Neural crest cell (in vitro differentiated cells): Measurements from ENCODE around the gene MRPL36. TPM values are rescaled to one million over a fixed set of nuclear protein-coding genes. Genes with fewer than 3 reads are reported as not detected.

Source experiments
- DNase-seq: peaks from one replicate; pipeline ENCODE4 v3.0.0; 2021; ENCODE audit warnings: low read depth, mixed read lengths, low spot score
- H3K27ac Mint-ChIP-seq: one replicate; pipeline ENCODE4 v1.8.0; 2021; ENCODE audit warnings: mild to moderate bottlenecking, mixed read lengths; ENCODE audit not compliant: unreplicated experiment
- H3K27me3 Mint-ChIP-seq: 2 replicates; pipeline ENCODE4 v1.8.0; 2021; ENCODE audit warnings: low read depth, mild to moderate bottlenecking, mixed read lengths
- H3K36me3 Mint-ChIP-seq: 2 replicates; pipeline ENCODE4 v1.8.0; 2021; ENCODE audit warnings: low read depth, mild to moderate bottlenecking, mixed read lengths
- H3K4me1 Mint-ChIP-seq: 2 replicates; pipeline ENCODE4 v1.8.0; 2021; ENCODE audit warnings: mixed read lengths
- H3K4me3 Mint-ChIP-seq: one replicate; pipeline ENCODE4 v1.8.0; 2021; ENCODE audit warnings: mild to moderate bottlenecking, mixed read lengths
- H3K9me3 Mint-ChIP-seq: 2 replicates; pipeline ENCODE4 v1.8.0; 2021; ENCODE audit warnings: mixed read lengths
- total RNA-seq: library from RNA; stranded (reverse); gene quantifications from 2 replicates; pipeline ENCODE4 v1.2.1, GENCODE V29; 2021
- TF ChIP-seq, protein P1 (sequence below): fragments of 200-600 bp; sonication (generic); conservative IDR thresholded peaks from 2 replicates; pipeline ENCODE4 v1.5.0; 2021; ENCODE audit warnings: antibody characterized with exemption, mild to moderate bottlenecking

Gene MRPL36
- total RNA-seq, 1 donor from 2014 or later, result 50.8 TPM

DNA sequence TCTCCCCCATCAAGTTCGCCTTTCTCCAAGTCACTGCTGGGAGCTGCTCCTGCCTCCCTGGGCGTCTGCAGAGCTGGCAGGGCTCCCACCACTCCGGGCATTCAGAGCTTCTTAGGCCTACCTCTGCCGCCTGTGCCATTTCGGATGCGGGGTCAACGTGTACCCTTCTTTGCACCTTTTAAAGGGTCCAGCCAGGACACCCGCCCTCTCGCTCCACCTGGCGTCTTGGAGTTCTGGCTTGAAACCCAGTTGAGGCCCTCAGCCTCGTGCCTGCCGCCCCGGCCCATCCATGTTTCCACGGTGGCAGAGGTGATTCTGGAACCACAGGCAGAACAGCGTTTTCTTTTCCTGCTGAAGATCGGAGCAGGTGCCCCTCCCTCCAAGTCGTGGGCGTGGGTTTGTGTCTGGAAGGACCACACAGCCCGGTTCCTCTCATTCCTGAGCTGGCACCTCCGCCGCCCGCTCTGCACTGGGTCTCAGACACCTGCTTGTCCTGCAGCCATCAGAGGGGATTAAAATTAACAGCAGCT, 34.5 kb upstream of the MRPL36 start:
- no peak for DNase-seq
- Mint-ChIP-seq H3K4me3 (no peak overlapping the region), H3K9me3 (no peaks in the 10 kb centered on the region), H3K27ac (no peak overlapping the region), H3K27me3 (peaks cover 6% of the 10 kb centered on the region), H3K4me1 (peaks cover 21% of the 10 kb centered on the region), H3K36me3 (peaks cover 3% of the 10 kb centered on the region)
- TF ChIP-seq, protein P1, sequence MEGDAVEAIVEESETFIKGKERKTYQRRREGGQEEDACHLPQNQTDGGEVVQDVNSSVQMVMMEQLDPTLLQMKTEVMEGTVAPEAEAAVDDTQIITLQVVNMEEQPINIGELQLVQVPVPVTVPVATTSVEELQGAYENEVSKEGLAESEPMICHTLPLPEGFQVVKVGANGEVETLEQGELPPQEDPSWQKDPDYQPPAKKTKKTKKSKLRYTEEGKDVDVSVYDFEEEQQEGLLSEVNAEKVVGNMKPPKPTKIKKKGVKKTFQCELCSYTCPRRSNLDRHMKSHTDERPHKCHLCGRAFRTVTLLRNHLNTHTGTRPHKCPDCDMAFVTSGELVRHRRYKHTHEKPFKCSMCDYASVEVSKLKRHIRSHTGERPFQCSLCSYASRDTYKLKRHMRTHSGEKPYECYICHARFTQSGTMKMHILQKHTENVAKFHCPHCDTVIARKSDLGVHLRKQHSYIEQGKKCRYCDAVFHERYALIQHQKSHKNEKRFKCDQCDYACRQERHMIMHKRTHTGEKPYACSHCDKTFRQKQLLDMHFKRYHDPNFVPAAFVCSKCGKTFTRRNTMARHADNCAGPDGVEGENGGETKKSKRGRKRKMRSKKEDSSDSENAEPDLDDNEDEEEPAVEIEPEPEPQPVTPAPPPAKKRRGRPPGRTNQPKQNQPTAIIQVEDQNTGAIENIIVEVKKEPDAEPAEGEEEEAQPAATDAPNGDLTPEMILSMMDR, result no peak

DNA sequence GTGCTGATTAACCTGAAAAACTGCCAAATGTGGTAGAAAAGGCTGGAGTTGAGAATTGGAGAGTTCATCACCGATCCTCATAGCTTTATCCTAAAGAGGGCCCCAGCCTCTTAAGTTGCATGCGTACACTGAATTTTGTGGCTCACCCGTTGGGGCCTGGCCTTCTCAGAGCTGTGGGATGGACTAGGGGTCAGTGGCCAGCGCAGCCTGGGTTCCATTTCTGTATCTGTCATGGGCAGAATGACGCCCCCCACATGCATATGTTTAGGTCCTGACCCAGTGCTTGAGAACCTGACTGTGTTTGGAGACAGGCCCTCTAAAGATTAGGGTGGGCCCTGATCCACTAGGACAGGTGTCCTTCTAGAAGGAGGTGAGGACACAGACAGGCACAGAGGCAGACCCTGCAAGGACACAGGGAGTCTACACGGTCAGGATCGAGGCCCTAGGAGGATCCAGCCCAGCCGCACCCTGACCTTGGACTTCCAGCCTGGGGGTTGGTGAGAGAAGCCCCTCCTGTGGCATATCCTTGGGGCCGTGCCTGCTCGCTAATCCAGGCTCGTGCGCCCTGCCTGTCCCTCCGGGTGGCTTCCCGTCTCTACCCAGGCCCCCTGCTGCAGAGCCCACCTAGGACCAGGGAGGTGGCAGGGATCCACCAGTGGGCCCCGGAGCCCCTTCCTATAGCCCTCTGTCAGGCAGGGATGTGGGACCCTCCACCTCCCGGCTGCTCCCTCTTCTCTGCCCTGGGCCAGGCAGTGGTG, 33.8 kb upstream of the MRPL36 start:
- H3K9me3 Mint-ChIP-seq, result no peaks in the 10 kb centered on the region
- H3K27me3 Mint-ChIP-seq, result peaks cover 6% of the 10 kb centered on the region
- H3K4me1 Mint-ChIP-seq, result peaks cover 21% of the 10 kb centered on the region
- no peak overlapping the region for H3K27ac Mint-ChIP-seq
- no peak for DNase-seq
- H3K4me3 Mint-ChIP-seq, result no peak overlapping the region
- TF ChIP-seq, protein P1, result no peak
- H3K36me3 Mint-ChIP-seq, result peaks cover 3% of the 10 kb centered on the region

DNA sequence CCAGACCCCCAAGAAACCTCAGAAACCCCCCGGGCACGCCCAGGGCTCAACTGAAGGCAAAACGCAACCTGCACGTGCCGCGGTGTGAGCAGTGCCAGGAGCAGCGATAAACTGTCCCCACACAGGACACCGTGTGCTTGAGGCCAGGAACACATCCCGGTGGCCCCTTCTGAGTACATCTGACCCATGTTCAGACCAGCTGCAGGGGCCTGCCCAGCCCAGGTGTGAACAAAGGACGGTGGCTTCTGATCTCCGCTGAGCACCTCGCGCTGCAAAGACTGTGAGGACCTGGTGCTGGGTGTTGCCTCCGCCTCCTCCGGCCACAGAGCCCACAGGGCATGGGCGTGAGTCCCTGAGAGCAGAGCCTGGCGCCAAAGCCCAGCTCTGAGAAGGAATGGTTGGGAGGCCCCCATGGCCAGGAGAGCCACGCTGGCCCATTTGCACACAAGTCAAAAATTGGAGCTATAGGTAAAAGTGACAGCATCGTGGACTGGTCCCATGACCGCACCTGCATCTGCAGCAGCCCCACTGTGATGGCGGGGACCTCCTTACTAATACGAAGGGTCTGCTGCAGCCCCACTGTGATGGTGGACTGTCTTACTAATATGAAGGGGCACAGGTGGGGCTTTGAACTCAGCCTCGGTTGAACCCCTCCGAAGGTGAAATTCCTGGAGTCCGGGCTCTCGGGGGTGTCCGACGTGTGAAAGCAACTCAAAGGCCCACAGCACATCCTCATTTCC, 33.0 kb upstream of the MRPL36 start:
- no peak for DNase-seq
- Mint-ChIP-seq H3K4me3 (no peak overlapping the region), H3K27ac (no peak overlapping the region), H3K4me1 (peaks cover 21% of the 10 kb centered on the region), H3K9me3 (no peaks in the 10 kb centered on the region), H3K27me3 (peaks cover 6% of the 10 kb centered on the region), H3K36me3 (peaks cover 5% of the 10 kb centered on the region)
- TF ChIP-seq, protein P1, result no peak

DNA sequence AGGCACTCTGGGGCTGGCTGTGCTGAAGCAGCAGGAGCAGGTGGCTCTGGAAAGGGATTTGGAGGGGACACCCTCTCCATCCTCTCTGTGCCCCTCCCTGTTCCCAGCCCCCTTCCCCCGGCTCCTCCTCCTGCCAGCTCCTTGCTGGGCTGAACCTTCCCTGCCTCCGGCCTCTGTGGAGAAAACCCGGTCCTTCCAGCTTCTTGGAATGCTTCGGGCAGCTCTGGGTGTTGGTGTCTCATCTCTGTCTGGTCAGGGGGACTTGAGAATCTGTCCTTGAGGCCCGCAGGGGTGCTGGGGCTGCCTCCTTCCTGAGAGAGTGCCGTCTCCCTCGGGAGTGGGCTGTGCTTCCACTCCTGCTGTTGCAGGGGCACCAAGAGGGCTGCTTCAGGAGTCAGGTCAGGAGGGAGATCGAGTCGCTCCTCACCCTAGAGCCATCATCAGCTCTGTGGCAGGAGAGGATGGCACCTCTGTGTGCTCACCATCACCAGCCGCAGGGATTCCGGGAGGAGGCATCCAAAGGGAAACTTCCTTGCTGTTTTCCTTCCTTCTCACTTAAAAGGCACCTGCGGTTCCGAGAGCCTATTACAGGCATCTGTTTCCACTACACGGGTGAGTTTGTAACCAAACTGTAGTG, 32.2 kb upstream of the MRPL36 start:
- no peak overlapping the region for H3K4me3 Mint-ChIP-seq
- DNase-seq, result no peak
- TF ChIP-seq, protein P1, result no peak
- no peak overlapping the region for H3K27ac Mint-ChIP-seq
- peaks cover 5% of the 10 kb centered on the region for H3K36me3 Mint-ChIP-seq
- H3K9me3 Mint-ChIP-seq, result no peaks in the 10 kb centered on the region
- peaks cover 21% of the 10 kb centered on the region for H3K4me1 Mint-ChIP-seq
- H3K27me3 Mint-ChIP-seq, result peaks cover 6% of the 10 kb centered on the region

DNA sequence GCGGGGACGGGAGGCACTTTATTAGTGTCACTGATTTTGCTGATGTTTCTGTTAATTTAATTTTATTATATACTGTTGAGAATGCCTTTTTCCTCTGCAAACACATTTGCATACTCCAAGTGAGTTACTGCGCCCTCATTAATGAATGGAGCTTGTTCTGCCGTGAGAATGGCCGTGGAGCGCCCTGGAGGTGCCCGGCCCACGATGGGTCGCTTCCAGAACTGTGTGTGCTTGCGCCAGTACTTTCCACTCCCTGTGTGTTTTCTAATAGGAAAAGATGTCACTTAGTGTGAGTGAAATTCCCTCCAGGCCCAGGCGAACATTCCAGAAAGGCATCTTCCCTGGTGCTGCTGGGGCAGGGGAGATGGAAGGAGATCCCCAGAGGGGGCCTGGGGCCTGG, 31.6 kb upstream of the MRPL36 start:
- Mint-ChIP-seq H3K9me3 (no peaks in the 10 kb centered on the region), H3K36me3 (peaks cover 5% of the 10 kb centered on the region), H3K4me1 (peaks cover 20% of the 10 kb centered on the region), H3K27me3 (peaks cover 6% of the 10 kb centered on the region), H3K4me3 (no peak overlapping the region), H3K27ac (no peak overlapping the region)
- TF ChIP-seq, protein P1, result no peak
- no peak for DNase-seq
